ENCODE results near the gene HSPA1B. TPM values are rescaled to one million over a fixed set of nuclear protein-coding genes. Genes with fewer than 3 reads are reported as not detected.

Gene HSPA1B
- total RNA-seq, 6 donors from 2014 or later = 92.2 to 177 (median 127) TPM

GRCh38 chr6:31834367-31835250 lies 7.1 kb downstream of the HSPA1B start:
- DNase-seq (peak; percentile 89 to 98), ATAC-seq (ENCODE audit: low FRiP score in 2 of 2) (peak; percentile 92 to 94)
- Histone ChIP-seq H3K36me3 (peaks cover 8 to 35% (median 27%) of the 10 kb centered on the region in 4 donors), H3K4me3 (peak overlapping the region; percentile 83 to 98 (median 92)), H3K9me3 (no peaks in the 10 kb centered on the region), H3K27ac (peak overlapping the region; percentile 93 to 99 (median 95)), H3K4me1 (peaks cover 54 to 74% (median 57%) of the 10 kb centered on the region in 4 donors), H3K27me3 (no peaks in the 10 kb centered on the region)
- TF ChIP-seq POLR2A (IDR thresholded peaks at IDR 0.05) = peak; percentile 54 to 81 (median 75)
- TF ChIP-seq CTCF (IDR thresholded peaks at IDR 0.05) = peak in 1 of 6 experiments; percentile 18
- TF ChIP-seq EP300 (IDR thresholded peaks at IDR 0.05) = no peak
- peak; percentile 63 to 88 for TF ChIP-seq POLR2AphosphoS5 (IDR thresholded peaks at IDR 0.05)
- 0 to 1% methylated on average over 46 to 59 of the region's 59 CpGs for WGBS, 2 donors

- Histone ChIP-seq H3K9me3 (no peaks in the 10 kb centered on the region), H3K4me1 (peaks cover 48 to 68% (median 52%) of the 10 kb centered on the region in 4 donors), H3K36me3 (peaks cover 14 to 49% (median 41%) of the 10 kb centered on the region in 4 donors), H3K27ac (peak overlapping the region; percentile 49 to 99 (median 94)), H3K4me3 (peak overlapping the region in 3 of 4 donors; percentile 83 to 93 (median 91)), H3K27me3 (no peaks in the 10 kb centered on the region)
- ATAC-seq (ENCODE audit: low FRiP score in 2 of 2) (no peak), DNase-seq (no peak)
- TF ChIP-seq EP300 (IDR thresholded peaks at IDR 0.05) = no peak
- TF ChIP-seq POLR2A (IDR thresholded peaks at IDR 0.05) = no peak
- no peak for TF ChIP-seq CTCF (IDR thresholded peaks at IDR 0.05)
- WGBS, 2 donors = 28 to 29% methylated on average over 14 of the region's 14 CpGs
Measured at GRCh38 chr6:31836047-31836473, 8.5 kb downstream of the HSPA1B start.

- WGBS, 2 donors = 29 to 39% methylated on average over 12 of the region's 12 CpGs
- Histone ChIP-seq H3K4me1 (peaks cover 42 to 62% (median 46%) of the 10 kb centered on the region in 4 donors), H3K36me3 (peaks cover 14 to 55% (median 45%) of the 10 kb centered on the region in 4 donors)
Measured at GRCh38 chr6:31836474-31837368, 9.2 kb downstream of the HSPA1B start.

More at GRCh38 chr6:31836474-31837368, 9.2 kb downstream of the HSPA1B start:
- DNase-seq (no peak), ATAC-seq (ENCODE audit: low FRiP score in 2 of 2) (no peak)
- TF ChIP-seq CTCF (IDR thresholded peaks at IDR 0.05) (no peak), POLR2A (IDR thresholded peaks at IDR 0.05) (no peak), EP300 (IDR thresholded peaks at IDR 0.05) (no peak), POLR2AphosphoS5 (IDR thresholded peaks at IDR 0.05) (no peak)
- Histone ChIP-seq H3K27ac (peak overlapping the region; percentile 49 to 99 (median 94)), H3K27me3 (no peaks in the 10 kb centered on the region), H3K4me3 (peak overlapping the region in 3 of 4 donors; percentile 83 to 93 (median 91)), H3K9me3 (no peaks in the 10 kb centered on the region)
